GF-D8 (cell line): ENCODE measurements around the gene PDLIM7.

Experiments
- DNase-seq: peaks from one replicate; lab custom pipeline; 2025; lab: John Stamatoyannopoulos, UW

PDLIM7 gene

DNA sequence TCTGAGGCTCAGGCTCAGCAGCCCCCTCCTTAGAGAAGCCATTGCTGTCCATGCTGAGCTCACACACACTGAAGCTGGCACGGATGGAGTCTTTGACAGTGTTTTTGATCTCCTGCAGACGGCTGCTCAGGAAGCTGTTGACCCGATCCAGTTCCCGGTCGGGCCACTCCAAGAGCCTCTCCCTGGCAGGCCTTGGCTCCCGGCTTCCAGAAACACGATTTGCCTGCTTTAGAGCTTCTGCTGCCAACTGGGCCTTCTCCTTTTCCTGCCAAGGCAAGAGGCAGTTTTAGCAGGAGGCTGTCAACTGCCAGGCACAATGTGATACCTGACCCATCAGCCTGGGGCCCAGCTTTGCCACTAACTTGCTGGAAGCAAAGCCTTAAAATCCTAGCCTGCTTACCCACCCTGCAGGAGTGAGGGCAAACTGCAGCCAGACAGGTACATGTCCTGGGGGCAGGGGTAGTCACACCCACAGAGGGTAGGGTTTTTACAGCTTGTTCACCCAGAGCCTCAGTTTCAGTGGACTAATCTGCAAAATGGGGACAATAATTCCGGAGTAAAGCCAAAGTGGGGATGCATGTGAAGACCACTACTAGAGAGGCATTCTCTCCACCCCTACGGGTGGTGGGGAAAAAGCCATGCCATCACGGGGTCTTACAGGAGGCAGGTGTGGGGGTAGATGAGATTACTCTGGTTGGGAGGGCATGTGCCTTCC lies 27.7 kb upstream of the PDLIM7 start:
- DNase-seq: no peak

DNA sequence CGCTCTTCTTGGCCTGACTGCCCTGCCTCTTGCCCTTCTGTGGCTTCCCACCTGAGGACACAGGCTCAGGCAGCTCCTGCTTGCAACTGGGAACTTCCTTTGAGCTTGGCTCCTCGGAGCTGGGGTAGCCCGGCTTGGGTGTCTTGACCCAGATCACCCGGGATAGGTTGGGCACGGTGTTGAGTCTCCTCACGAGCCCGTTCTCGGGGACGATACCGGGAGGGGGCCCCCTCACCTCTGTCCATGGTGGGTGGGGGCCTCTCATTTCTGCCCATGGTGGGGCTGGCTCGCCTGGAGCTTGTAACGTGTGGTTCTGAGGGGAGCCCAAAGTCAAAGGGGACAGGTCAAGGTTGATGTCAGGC lies 27.1 kb upstream of the PDLIM7 start:
- DNase-seq: no peak

DNA sequence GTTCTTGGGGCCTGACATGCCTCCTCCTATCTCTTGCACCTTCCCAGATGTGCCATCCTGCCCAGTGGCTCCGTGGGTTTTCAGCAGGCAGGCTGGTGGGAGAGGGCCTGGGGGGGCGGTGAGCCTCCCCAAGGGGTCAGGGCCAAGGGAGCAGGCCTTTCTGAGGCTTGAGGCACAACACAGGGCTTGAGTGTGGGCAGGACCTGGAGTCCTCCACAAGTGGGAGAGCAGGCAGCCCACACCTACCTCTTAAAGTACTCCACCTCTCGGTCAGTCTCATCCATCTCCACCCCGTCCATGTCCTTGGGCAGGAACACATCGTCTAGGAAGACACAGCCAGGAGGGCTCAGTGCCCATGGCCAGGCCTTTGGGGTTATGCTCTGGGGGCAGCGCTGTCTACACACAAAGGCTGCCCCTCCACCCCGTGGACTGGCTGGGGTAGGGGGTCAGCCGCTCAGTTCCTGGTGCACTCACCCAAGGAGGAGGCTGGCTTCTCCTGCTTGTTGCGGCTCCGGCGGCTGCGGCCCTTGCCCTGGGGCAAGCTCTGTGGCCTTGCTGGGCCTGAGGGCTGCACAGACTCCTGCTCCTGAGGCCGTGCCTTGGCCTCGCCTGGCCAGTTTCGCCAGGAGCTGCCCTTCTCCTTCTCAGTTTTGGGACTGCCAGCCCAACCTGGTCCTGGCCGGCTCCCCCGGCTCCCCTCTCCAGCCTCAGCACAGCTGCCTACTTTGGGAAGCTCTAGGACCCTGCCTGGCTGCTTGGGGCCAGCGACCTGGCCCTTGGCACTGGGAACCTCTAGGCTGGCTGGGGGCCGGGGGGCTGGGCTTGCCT lies 26.5 kb upstream of the PDLIM7 start:
- no peak for DNase-seq

DNA sequence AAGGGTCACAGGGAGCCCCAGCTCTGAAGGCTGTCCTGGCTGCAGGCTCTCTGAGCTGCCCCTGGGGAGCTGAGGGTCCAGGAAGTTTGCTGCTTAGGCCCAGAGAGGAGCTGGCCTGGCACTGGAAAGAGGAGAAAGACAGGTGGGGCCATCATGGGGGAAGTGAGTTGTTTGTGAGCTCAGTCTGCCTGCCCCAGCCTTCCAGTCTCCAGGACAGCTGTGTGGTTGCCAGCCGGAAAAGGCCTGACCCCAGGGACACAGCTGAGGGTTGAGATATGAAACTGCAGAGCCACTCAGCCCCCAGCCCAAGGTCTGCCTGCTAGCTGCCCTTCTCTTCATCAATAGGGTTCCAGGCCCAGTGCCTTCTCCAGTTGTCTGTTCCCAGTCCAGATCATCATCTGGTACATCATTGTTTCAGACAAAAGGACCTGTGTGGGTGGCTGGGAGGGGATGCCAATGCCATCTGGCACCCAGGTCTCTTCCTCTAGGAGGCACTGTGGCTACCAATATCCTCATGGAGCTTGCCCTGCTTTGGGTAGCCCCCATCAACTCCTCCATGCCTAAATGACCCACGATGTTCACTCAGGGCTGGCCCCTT lies 23.6 kb upstream of the PDLIM7 start:
- DNase-seq: peak; percentile 60

DNA sequence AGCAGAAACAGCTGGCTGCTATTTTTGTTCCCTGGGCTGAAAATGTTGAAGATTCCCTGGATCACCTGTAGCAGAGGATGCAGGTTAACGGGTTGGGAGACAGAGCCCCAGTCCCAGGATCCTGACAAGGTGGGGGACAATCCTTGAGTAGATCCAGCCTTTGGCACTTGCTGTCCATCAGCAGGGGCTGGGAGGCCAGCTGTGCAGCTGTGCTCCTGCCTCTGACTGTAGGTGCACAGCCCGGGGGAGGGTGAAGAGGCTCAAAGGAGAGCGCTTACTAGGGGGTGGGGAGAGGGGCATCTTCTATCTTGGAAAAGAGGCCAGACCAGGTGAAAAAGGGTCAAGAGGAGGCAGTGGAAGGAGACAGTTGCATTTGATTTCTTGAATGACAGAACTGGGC lies 22.9 kb upstream of the PDLIM7 start:
- DNase-seq: no peak

DNA sequence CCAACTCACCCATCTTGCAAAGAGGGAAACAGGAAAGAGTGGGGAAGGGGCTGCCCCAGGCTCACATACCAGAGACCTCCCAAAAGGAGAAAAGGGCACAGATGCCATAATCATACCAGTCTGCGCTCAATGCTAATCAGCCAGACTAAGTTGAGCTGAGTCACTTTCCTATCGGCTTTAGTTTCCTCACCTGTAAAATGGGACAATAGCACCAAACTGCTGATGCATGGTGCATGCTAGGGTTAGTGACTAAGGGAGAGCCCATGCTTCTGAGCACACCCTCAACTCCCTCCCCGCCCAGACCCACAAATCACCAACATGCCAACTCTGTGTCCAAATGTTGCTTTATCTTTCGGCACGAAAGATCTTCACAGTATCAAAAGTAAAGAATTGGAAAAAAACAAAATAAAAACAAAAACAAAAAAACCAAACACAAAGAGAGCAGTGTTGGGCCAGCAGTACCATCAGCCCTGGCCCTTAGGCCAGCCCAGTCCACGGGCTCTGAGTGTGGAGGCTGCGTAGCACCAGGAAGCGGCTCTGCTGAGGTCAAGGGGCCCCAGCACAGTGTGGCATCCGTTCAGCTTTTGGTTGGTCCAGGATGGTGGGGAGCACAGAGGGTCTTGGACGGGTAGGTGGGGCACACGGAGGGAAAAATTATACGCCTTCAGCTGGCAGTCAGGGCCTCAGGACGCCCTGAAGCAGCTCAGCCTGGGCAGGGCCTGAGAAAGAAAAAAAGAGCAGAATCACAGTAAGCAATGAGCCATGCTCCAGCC lies 22.2 kb upstream of the PDLIM7 start:
- DNase-seq: no peak

DNA sequence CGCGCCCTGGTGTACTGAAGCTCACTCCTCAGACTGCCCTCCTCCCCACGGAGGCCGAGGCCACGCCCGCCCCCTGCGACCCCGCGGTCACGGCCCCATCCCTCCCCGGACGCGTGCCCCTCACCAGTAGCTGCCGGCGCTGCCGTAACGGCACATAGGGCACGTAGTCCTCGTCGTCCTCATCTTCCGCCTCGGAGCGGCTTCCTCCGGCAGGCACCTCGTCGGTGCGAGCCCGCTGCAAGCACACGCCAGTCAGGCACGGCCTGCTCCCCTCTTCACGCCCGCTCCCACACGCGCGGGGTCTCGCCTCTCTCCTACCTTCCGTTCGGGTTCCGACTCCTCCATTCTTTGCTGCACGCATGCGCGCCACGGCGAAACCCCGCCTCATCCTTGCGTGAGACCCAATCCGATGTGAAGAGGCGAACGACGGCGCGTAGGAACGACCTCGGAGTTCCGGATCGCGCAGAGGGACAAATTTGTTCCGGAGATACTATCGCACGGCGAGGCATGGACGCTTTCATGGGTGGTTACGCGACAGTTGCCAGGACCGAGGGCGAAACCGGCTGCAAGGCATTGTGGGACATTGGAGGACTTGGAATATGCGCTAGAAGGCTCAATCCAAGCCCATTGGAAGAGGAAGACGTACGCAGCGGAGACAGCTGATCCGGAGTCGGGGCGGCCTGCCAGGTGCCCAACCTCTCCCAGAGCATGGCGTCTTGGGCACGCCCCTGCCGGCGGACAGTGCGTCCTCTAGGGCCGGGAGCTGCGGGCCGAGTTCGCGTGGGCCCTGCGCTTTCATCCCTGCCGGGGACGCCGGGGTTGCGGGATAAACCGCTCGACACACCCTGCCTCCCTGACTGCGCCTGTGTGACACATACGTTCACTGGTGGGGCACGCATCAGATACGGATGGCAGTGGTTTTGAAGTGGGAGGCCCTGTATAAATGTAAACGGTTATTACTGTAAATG lies 19.5 kb upstream of the PDLIM7 start, which contains the start of gene DDX41:
Gene DDX41 (minus strand): TSS at position 361 of the 968 bp plus-strand sequence. CDS start 16 bp downstream, at position 345.
- peak; percentile 95 for DNase-seq

DNA sequence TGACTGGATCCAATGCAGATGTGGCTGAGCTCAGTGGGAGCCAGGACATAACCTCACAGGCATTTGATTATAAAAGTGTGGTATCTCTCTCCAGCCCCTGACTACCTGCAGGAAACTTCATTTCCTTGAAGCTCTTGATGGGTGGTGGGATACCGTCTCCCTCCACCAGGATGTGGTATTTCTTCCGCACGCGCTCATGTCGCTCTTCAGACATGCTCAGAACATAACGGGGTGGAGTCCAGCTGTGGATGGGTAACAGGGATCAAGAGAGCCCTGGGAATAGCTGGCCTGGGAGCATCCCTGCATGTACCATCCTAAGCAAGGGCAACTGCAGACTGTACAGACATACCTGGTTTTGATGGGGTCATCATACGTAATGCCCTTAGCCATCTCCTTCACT lies 18.2 kb upstream of the PDLIM7 start:
- no peak for DNase-seq

DNA sequence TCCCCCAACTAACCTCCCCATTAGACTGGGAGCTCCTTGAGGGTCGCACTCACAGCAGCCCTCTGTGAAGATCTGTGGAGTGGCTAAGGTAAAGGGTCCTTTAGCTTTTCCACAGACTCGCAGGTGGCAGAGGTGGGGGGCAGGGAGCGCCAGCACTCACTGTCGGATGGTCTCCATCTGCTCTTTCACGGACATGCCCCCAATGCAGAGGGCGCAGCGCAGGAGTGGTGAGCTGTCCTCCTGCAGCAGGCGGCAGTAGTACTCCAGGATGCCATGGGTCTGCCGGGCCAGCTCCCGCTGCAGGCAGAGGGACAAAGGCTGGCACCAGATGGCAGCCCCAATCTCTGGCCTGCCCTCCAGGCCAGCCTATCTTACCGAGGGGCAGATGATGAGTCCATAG lies 17.1 kb upstream of the PDLIM7 start:
- no peak for DNase-seq

DNA sequence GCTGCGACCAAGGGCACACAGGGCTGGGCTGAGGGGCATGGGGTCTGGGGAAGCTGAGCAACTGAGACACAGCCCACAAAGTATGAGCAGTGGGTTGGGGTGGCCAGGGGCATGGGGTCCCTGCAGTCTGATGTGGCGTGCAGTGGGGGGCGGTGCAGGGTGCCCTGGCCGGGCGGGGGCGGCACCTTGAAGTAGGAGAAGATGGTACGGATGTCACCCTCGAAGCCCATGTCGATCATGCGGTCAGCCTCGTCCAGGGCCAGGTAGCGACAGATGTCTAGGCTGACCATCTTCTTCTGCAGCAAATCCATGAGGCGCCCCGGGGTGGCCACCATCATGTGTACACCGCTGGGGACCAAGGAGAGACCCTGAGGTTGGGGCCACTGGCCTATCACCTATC lies 16.1 kb upstream of the PDLIM7 start:
- DNase-seq: no peak

DNA sequence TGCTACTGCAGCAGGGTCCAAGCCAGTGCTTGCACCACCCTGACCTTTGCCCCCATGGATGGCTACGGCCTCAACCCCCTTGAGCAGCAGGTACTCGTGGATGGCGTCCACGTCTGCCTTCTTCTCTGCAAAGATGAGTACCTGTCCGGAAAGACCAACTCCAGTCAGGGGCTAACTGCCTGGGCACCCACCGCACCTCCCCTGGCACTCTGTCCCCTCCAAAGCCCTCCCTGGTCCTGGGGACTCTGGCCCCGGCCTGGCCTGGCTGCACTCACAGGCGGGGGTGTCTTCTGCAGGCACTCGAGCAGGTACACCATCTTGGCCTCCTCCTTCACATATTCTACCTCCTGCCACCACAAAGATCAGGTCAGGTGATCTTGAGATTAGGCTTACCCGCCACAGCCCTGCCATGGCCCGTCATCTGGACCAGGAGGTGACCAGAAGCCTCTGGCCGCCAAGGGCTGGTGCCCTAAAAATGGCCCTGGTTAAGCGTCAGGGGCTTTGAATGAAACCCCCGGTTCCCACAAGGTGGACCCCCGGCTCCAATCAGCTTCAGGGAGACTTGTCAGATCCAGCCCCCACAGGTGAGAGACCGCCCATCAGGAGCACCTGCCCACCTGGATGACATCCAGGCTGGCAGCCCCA lies 15.5 kb upstream of the PDLIM7 start:
- DNase-seq: no peak

DNA sequence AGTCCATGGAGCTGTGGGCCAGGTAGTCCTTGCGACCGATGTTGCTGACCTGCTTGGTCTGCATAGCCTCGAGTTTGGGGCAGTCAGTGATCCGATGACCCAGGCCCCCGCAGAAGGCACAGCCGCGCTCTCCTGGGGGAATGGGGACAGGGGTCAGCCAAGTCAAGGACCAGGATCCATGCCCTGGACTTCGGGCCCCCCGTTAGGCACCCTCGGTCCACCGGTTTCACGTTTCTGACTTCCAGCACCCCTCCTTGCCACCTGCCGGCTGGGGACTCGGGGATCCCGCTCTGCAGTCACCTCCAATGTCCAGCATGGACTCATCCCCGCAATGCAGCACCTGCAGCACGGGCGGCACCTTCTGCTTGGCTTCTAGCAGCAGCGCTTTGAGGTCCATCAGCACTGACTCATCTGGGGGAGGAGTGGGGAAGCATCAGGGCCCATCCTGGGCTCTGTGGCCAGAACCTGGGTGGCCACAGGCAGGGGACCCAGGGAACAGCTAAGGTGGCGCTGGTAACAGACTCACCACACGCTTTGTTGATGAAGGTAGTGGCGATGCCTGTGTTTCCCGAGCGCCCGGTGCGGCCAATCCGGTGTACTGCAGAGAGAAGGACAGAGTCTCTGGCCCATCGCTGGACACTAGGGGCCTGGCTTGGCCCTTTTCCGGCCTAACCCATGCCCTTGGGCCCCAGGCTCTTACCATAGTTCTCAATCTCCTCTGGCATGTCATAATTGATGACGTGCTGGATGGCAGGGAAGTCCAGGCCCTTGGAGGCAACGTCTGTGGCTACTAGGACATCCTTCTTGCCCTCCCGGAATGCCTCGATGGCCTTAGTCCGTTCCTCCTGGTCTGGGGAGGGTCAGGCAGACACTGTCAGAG lies 14.6 kb upstream of the PDLIM7 start:
- no peak for DNase-seq

DNA sequence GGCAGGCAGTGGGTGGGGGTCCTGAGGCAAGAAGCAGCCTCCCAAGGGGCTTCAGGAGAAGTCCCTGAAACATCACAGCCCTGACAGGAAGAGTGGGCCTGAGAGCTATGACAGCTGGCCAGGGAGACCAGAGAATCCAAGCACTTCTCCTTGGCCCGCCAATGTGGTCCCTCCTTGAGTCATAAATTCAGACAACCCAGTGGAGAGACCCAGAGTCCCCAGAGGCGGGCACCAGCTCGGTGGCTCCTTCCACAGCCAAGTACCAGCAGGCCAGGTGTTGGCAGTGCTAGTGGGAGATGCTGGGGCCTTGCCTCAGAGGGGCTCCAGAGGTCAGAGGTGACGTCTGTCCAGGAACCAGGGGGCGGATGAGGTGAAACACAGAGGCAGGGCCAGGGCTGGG lies 13.8 kb upstream of the PDLIM7 start:
- DNase-seq: no peak

DNA sequence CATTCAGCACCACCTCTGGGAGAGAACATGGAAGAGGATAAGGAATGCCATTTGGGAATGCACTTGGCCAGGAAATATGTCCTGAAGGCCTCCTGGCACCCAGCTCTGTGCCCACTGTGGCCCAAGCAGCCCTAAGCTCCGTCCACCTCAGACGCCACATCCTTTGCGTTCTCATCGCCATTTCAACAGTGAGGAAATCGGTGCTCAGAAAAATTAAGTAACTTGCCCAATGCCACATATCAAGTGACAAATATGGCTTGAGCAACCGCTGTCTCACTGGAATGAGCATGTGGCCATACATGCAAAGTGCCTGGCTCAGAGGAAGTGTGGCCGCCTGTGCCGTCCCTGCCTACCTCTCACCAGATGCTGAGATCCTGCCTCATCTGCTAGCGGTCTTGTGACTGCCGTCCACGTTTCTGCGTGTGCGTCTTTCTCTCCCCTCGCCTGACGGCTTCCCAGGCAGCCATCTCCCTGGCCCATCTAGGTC lies 13.2 kb upstream of the PDLIM7 start:
- DNase-seq: peak; percentile 97

DNA sequence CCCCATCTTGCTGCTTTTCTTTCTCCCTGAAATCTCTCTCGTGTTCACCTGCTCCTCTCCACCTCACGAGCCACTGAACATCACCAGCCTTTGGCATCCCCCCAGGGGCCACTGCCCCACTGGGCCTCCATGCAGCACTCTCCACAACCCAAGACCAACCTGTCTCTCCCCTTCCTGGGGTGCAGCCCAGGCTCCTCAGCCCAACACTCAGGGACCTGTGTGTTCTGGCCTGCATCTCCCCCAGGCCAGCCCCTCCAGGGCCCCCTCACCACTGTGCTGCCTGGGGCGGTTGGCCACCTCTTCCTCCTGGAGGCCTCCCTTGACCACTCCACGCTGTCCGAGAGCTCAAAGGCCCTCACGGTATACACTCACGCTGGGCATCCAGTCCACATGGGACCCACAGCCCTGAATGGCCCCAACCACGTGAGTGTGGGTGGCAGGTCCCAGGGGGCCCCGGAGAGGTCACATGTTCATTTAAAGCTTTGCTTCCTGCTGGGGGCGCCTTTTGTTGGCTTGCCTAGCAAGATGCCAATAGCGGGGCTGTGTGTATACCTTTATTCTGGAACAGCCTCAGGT lies 12.7 kb upstream of the PDLIM7 start:
- peak; percentile 57 for DNase-seq

DNA sequence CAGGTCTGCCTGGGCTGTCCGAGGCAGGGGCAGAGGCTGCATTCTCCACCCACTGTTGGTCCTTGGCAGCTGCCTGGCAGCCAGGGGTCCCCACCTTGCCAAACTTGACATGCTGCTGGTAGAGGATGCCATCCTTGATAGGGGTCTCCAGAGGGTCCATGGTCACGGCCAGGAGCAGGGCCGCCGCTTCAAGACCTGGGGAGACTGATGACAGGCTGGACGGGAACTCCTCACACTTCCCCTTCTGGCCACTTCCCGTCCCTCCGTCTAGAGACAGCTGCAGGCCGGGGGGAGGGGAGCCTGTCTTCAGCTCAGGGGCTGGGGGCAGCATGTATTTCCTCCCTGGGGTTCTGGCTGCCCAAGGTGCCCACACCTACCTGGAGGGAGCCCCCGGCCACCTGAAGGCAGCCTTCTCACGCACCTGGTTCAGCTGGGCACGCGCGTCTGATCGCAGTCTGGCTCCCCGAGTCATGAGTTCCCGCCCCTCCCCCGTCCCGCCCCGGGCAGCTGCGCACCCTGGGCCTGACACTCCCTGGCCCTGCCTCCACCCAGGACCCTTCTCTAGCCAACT lies 12.1 kb upstream of the PDLIM7 start, which contains the start of gene DOK3:
Gene DOK3 (minus strand): TSS at position 446 of the 571 bp plus-strand sequence. CDS start 286 bp downstream, at position 160.
- peak; percentile 16 for DNase-seq

DNA sequence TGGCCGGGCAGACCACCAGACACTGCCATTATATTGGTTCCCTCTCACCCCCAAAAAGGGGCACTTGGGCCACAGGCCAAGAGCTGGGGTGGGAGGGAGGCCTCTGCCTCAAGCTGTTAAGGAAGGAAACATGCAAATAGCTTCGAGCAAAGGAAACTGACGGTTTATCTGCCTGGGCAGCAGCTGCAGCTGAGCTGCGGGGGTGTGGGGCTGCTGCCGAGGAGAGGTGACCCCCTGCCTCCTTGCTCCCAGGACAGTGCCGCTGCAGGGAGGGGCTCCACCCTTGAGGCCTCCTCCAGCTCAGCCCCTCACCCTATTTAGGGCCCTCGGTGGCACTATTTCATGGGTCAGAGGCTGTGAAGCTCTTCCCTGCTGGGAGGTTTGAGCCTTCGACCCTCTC lies 11.4 kb upstream of the PDLIM7 start:
- DNase-seq: peak; percentile 58

DNA sequence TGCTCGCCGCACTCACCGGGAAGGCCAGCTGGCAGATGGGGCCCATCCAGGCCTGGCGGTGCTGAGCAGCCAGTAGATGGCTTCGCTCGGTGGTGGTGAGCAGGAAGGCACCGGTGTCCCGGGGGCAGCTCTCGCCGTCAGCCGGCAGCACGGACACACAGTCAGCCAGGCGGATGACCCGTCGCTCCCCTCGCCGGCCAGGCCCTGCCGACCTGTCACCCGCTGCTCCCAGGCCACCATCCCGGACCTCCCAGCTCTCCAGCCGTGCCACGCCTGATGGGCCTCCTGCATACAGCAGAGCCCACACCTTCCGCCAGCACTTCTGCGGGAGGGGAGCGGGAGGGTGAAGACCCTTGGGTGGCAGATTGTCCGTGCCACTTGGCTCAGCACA lies 10.8 kb upstream of the PDLIM7 start:
- no peak for DNase-seq
